GM12878 (cell line): ENCODE results near the gene ABI2. TPM values are rescaled to one million over a fixed set of nuclear protein-coding genes. Genes with fewer than 3 reads are reported as not detected.

Experiments
- ATAC-seq: fragments of 200-7000 bp; cut with Tn5 transposase; 3 replicates; pipeline ENCODE4 v1.9.1; 2020; ENCODE audit warnings: mild to moderate bottlenecking, moderate library complexity
- BruUV-seq: library from RNA; stranded (reverse); fragments of 400-500 nt; replicated peaks from 2 replicates; lab custom pipeline; 2021; lab: Mats Ljungman, UMichigan
- CTCF ChIA-PET: fragments of 300-600 bp; sonication (Branson Sonifier 250); formaldehyde crosslinking; extraction: SDS; loops from one replicate; lab custom pipeline; 2021; ENCODE audit warnings: inconsistent platforms; lab: Yijun Ruan, JAX
- POLR2A ChIA-PET: fragments of 350-600 bp; formaldehyde crosslinking; extraction: SDS; loops from one replicate; lab custom pipeline; 2021; ENCODE audit warnings: inconsistent platforms; lab: Charles Lee
- RAD21 ChIA-PET: fragments of 300-600 bp; sonication (Branson Sonifier 250); formaldehyde crosslinking; loops from one replicate; lab custom pipeline; 2023; ENCODE audit warnings: antibody characterized with exemption; ENCODE audit not compliant: unreplicated experiment; lab: Charles Lee
- SMC1A ChIA-PET: fragments of 300-600 bp; sonication (Branson Sonifier 250); formaldehyde crosslinking; loops from one replicate; lab custom pipeline; 2023; ENCODE audit not compliant: unreplicated experiment, uncharacterized antibody; lab: Charles Lee
- DNase-seq: peaks from one replicate; pipeline ENCODE4 v3.0.0-alpha.2; 2011; ENCODE audit warnings: low read depth, low spot score
- FAIRE-seq: peaks from 3 replicates; lab custom pipeline; 2011; peaks lifted over from hg19 to GRCh38; lab: Jason Lieb, UNC
- H2AFZ ChIP-seq: 2 replicates; pipeline ENCODE4 v1.6.0; 2011; ENCODE audit warnings: low read depth, low read length, control low read depth; ENCODE audit not compliant: control insufficient read depth
- H3K27ac ChIP-seq: 2 replicates; pipeline ENCODE4 v1.5.1; 2011; ENCODE audit warnings: control low read depth; ENCODE audit not compliant: control insufficient read depth, insufficient read depth
- H3K27me3 ChIP-seq, 2 experiments: replicated peaks in 1 of 2; 2 replicates each; pipeline versions ENCODE4 v1.6.0 to v1.6.1; 2011; ENCODE audit warnings: low read length in 1 of 2; ENCODE audit not compliant: control insufficient read depth in 2 of 2, insufficient read depth in 2 of 2
- H3K36me3 ChIP-seq, 2 experiments: 2 replicates each; pipeline ENCODE4 v1.5.1; 2011; ENCODE audit warnings: low read length in 1 of 2; ENCODE audit not compliant: control insufficient read depth in 2 of 2, insufficient read depth in 2 of 2
- H3K4me1 ChIP-seq: 2 replicates; pipeline ENCODE4 v1.6.1; 2011; ENCODE audit warnings: mild to moderate bottlenecking, low read length, moderate library complexity, mixed read lengths; ENCODE audit not compliant: control insufficient read depth, insufficient read depth
- H3K4me2 ChIP-seq: 2 replicates; pipeline ENCODE4 v1.6.0; 2011; ENCODE audit warnings: control low read depth; ENCODE audit not compliant: control insufficient read depth, insufficient read depth
- H3K4me3 ChIP-seq: fragments of 200-600 bp; sonication (generic); 2 replicates; pipeline ENCODE4 v1.5.1; 2016
- H3K79me2 ChIP-seq: 2 replicates; pipeline ENCODE4 v1.6.0; 2011; ENCODE audit warnings: low read length; ENCODE audit not compliant: control insufficient read depth, insufficient read depth
- H3K9ac ChIP-seq: 2 replicates; pipeline ENCODE4 v1.8.0; 2011; ENCODE audit warnings: low read length, control low read depth, mixed read lengths; ENCODE audit not compliant: control insufficient read depth, insufficient read depth
- H3K9me3 ChIP-seq: replicated peaks from 3 replicates; pipeline ENCODE4 v1.5.1; 2011; ENCODE audit warnings: mild to moderate bottlenecking, low read length; ENCODE audit not compliant: control insufficient read depth, insufficient read depth
- H4K20me1 ChIP-seq: 2 replicates; pipeline ENCODE4 v1.6.0; 2011; ENCODE audit not compliant: control insufficient read depth, insufficient read depth
- ASH2L ChIP-seq: fragments of 300-600, 200-600 bp; sonication (generic); IDR thresholded peaks from 2 replicates; pipeline ENCODE4 v1.6.1; 2017; ENCODE audit warnings: low read depth, mild to moderate bottlenecking, borderline replicate concordance
- ATF7 ChIP-seq: fragments of 450-650 bp; IDR thresholded peaks from 2 replicates; pipeline ENCODE4 v1.6.1; 2016; ENCODE audit warnings: low read depth, mild to moderate bottlenecking
- ETV6 ChIP-seq, 2 experiments: fragments of 450-650 bp in 1 of 2; IDR thresholded peaks in 1 of 2; conservative IDR thresholded peaks in 1 of 2; 2 replicates each; pipeline ENCODE4 v1.6.1; 2014; ENCODE audit warnings: antibody characterized with exemption in 1 of 2, borderline replicate concordance in 1 of 2, low read depth in 1 of 2, mild to moderate bottlenecking in 1 of 2, moderate library complexity in 1 of 2
- JUND ChIP-seq: IDR thresholded peaks from 2 replicates; pipeline ENCODE4 v1.6.1; 2012; ENCODE audit warnings: low read depth, mild to moderate bottlenecking, low read length, improper control_type of control experiment, moderate library complexity
- KDM1A ChIP-seq: fragments of 200-600 bp; sonication (generic); IDR thresholded peaks from 2 replicates; pipeline ENCODE4 v1.6.1; 2016; ENCODE audit warnings: borderline replicate concordance
- NR2F1 ChIP-seq: fragments of 450-650 bp; conservative IDR thresholded peaks from 2 replicates; pipeline ENCODE4 v1.6.1; 2017; ENCODE audit warnings: mild to moderate bottlenecking
- POLR2AphosphoS5 ChIP-seq: IDR thresholded peaks from 2 replicates; pipeline ENCODE4 v1.6.1; 2011; ENCODE audit warnings: mild to moderate bottlenecking, low read length, inconsistent platforms
- RCOR1 ChIP-seq: conservative IDR thresholded peaks from 2 replicates; pipeline ENCODE4 v1.6.1; 2012; ENCODE audit warnings: low read depth, low read length, improper control_type of control experiment
- SUZ12 ChIP-seq: fragments of 200-600 bp; sonication (generic); IDR thresholded peaks from one replicate; pipeline ENCODE4 v1.6.1; 2018; ENCODE audit warnings: antibody characterized with exemption, mild to moderate bottlenecking; ENCODE audit not compliant: unreplicated experiment
- YBX1 ChIP-seq: fragments of 450-650 bp; IDR thresholded peaks from 2 replicates; pipeline ENCODE4 v1.6.1; 2016; ENCODE audit warnings: antibody characterized with exemption
- WGBS: methylation state at CpG from one replicate; pipeline ENCODE4 v1.1.6; 2016; ENCODE audit warnings: low lambda C conversion rate; ENCODE audit not compliant: insufficient replicate concordance, insufficient coverage; ENCODE audit errors: missing lambda C conversion rate; 5-methylcytosine and 5-hydroxymethylcytosine counted together
- in situ Hi-C: fragments of 300-500 bp; cut with MboI; formaldehyde crosslinking; loops from 9 replicates; pipeline ENCODE4 v1.14.3; 2018; ENCODE audit warnings: mixed read lengths
- intact Hi-C: fragments of 100-400 bp; cut with micrococcal nuclease; formaldehyde crosslinking; loops from one replicate; pipeline ENCODE4 v1.14.2; 2022; ENCODE audit not compliant: unreplicated experiment
- polyA plus RNA-seq, 11 experiments: library from polyadenylated mRNA; depleted of rRNA in 4 of 11; unstranded in 6 of 11; stranded (reverse) in 5 of 11; fragments of >200 nt; fragmentation: Nextera tagmentation in 4 of 11; fragmentation: Illumina TruSeq in 1 of 11; extraction: Ambion mirVana in 4 of 11; extraction: Trizol in 1 of 11; gene quantifications; 1 replicate in 1 of 11; 2 replicates in 10 of 11; pipeline versions ENCODE4 v1.2.1 to v1.2.3, GENCODE V29; 2011 to 2016; ENCODE audit warnings: inconsistent platforms in 2 of 11, missing spikeins in 2 of 11, low read depth in 1 of 11
- total RNA-seq, 4 experiments: library from RNA; depleted of rRNA in 3 of 4; stranded (reverse); fragments of >200 nt in 3 of 4; fragmentation: Illumina TruSeq in 1 of 4; extraction: Trizol in 1 of 4; gene quantifications; 2 replicates each; pipeline versions ENCODE4 v1.2.1 to v1.2.3, GENCODE V29; 2013 to 2021
- TF ChIP-seq, protein P1 (sequence below): fragments of 450-650 bp; IDR thresholded peaks from 2 replicates; pipeline ENCODE4 v1.6.1; 2017; ENCODE audit warnings: mild to moderate bottlenecking, low read depth, inconsistent platforms; ENCODE audit not compliant: poor library complexity, severe bottlenecking

The ABI2 gene
- total and polyA plus RNA-seq, 10 of the 15 experiments (the other 5 are each of a cell fraction or from before 2014, with no cell fraction given) = 8.9 to 44.5 (median 30.3) TPM

DNA sequence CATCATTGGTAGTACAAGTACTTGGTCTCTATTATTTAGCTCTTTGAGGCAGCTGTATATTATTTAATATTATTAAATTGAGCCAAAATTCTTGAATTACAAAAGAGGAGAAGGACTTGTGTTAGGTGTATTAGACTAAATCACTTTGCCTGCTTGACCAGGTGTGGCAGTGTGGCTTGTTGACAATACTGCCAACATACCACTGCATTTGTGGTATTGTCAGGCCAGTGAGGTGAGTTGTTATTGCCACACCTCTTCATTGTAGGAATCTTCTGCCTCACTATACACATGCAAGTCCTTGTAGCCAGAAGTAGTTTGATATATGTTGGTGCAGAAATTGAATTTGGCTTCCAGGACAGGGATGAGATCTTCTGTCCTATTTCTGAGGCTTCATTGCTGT is 48.9 kb upstream of the ABI2 start (continued):
- no peak for TF ChIP-seq ATF7
- TF ChIP-seq SUZ12 = no peak
- TF ChIP-seq ASH2L = no peak
- no peak for TF ChIP-seq RCOR1

DNA sequence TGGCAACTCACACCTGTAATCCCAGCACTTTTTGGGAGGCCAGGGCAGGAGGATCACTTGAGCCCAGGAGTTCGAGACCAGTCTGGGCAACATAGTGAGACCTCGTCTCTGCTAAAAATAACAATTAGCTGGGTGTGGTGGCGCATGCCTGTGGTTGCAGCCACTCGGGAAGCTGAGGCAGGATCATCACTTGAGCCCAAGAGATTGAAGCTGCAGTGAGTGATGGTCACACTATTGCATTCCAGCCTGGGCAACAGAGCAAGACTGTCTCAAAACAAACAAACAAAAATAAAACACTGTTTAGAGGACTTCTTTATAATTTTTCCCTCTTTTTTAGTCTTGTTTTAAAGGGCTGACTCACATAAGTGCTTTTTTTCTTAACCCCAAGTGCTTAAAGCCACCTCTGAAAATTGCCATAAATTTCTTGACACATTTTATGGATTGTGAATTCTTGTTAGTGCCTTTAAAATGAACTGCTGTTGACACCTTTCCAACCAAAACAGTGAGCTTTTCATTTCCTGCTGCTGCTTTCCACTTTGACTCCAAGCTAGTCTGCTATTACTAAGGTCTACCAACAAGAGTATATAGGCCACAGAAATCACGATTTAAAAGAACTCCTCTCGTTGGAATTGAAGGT is 47.6 kb upstream of the ABI2 start:
- no peaks in the 10 kb centered on the region for H3K79me2 ChIP-seq
- no peaks in the 10 kb centered on the region for H3K9me3 ChIP-seq
- FAIRE-seq = no peak
- intact Hi-C loops (no loop called here), in situ Hi-C loops (no loop called here)
- no peak overlapping the region for H3K27ac ChIP-seq
- H2AFZ ChIP-seq = no peak overlapping the region
- no peak overlapping the region for H3K4me2 ChIP-seq
- H3K27me3 ChIP-seq = no peaks in the 10 kb centered on the region
- H3K4me1 ChIP-seq = no peaks in the 10 kb centered on the region
- no peak for ATAC-seq
- POLR2A ChIA-PET = no interaction called here
- RAD21 ChIA-PET = interaction anchor here (1.2 kb wide), 1 partner anchor 16 kb away, joined by 6 read pairs; no protein-coding TSS in a partner anchor
- no peak overlapping the region for H3K9ac ChIP-seq
- H4K20me1 ChIP-seq = no peaks in the 10 kb centered on the region
- BruUV-seq = no TSS peak
- no peak for DNase-seq
- SMC1A ChIA-PET = no interaction called here
- H3K36me3 ChIP-seq = peaks cover 5 to 8% of the 10 kb centered on the region in 2 experiments
- TF ChIP-seq KDM1A (no peak), POLR2AphosphoS5 (no peak), NR2F1 (no peak), JUND (no peak), YBX1 (no peak), ETV6 (conservative IDR thresholded peaks at IDR 0.05 in 1 of 2, IDR thresholded peaks at IDR 0.05 in 1 of 2; ENCODE audit: borderline replicate concordance in 1 of 2, low read depth in 1 of 2) (no peak)
- TF ChIP-seq, protein P1, sequence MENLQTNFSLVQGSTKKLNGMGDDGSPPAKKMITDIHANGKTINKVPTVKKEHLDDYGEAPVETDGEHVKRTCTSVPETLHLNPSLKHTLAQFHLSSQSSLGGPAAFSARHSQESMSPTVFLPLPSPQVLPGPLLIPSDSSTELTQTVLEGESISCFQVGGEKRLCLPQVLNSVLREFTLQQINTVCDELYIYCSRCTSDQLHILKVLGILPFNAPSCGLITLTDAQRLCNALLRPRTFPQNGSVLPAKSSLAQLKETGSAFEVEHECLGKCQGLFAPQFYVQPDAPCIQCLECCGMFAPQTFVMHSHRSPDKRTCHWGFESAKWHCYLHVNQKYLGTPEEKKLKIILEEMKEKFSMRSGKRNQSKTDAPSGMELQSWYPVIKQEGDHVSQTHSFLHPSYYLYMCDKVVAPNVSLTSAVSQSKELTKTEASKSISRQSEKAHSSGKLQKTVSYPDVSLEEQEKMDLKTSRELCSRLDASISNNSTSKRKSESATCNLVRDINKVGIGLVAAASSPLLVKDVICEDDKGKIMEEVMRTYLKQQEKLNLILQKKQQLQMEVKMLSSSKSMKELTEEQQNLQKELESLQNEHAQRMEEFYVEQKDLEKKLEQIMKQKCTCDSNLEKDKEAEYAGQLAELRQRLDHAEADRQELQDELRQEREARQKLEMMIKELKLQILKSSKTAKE = no peak
- TF ChIP-seq, all 136 proteins: peak for 0
- H3K4me3 ChIP-seq = no peak overlapping the region
- CTCF ChIA-PET = interaction anchor here (0.9 kb wide), 1 partner anchor 10 kb away, joined by 3 read pairs; no protein-coding TSS in a partner anchor
- WGBS = over 99% methylated on average over 6 of the region's 6 CpGs
